Activated T-cell treated with anti-CD3 and anti-CD28 coated beads, Interleukin-2, amount 50 U/mL, for 4 hours (primary cell): ENCODE data around the gene SEMA5B. TPM values are rescaled to one million over a fixed set of nuclear protein-coding genes. Genes with fewer than 3 reads are reported as not detected.

Experiments used
- ATAC-seq, 2 donors: fragments of 200-7000 bp; cut with Tn5 transposase; one replicate each; pipeline ENCODE4 v1.10.0; 2021
- DNase-seq: peaks from one replicate; pipeline ENCODE4 v3.0.0-alpha.2; 2020
- H3K27me3 Mint-ChIP-seq: one replicate; pipeline ENCODE4 v1.8.0; 2021; ENCODE audit warnings: low read depth, mixed read lengths
- H3K36me3 Mint-ChIP-seq: one replicate; pipeline ENCODE4 v1.8.0; 2022; ENCODE audit warnings: mixed read lengths; ENCODE audit not compliant: insufficient read depth
- H3K4me1 Mint-ChIP-seq: one replicate; pipeline ENCODE4 v1.8.0; 2021; ENCODE audit warnings: low read depth, mixed read lengths
- H3K4me3 Mint-ChIP-seq: one replicate; pipeline ENCODE4 v1.8.0; 2021; ENCODE audit warnings: mild to moderate bottlenecking, moderate library complexity, mixed read lengths
- H3K9me3 Mint-ChIP-seq: one replicate; pipeline ENCODE4 v1.8.0; 2021; ENCODE audit warnings: mixed read lengths
- total RNA-seq, 3 donors: library from RNA; stranded (reverse); gene quantifications; one replicate each; pipeline ENCODE4 v1.2.1, GENCODE V29; 2021

The SEMA5B gene
- total RNA-seq, 3 donors from 2014 or later, result not detected

DNA sequence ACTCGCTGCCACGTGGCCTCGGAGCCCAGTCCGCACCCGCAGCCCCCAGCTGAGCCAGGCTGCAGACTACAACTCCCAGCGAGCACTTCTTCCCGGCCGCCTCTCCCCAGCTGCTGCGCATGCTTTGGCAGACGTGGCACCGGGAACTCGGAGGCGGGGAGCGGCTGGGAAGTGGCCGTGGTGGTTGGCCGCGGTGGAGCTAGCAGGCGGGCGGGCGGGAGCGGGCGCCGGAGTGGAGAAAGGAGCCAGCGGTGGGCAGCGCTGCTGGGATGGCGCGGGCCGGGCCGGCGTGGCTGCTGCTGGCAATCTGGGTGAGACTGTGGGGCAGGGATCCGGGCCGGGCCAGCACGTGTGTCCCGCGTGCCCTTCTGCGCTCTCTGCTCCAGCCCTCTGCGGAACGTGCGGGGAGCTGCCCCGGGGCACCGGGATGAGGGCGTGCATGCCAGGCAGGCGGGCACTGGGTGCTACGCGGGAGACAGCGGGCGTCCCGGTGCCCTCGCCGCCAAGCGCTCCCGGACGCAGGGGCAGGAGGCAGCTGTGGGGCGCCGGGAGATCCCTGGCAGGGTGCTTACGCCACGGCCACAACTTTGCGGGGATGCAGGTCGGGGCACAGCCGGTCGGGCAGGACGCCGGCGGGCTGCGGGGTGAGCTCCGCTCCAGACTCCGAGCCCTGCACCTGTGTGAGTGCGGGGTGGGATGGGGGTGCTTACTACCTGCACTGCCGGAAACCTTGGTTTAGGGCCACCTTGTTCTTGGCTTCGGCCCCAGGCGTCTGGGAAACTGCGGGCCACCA, 39.5 kb upstream of the SEMA5B start, which contains the start of gene PDIA5:
Gene PDIA5 (plus strand): TSS at position 130 of the 793 bp plus-strand sequence. CDS start 140 bp downstream, at position 270.
- peak within 1 kb of the TSS; percentile 90 for H3K4me3 Mint-ChIP-seq
- peaks cover 31% of the 10 kb centered on the region for H3K4me1 Mint-ChIP-seq
- DNase-seq, result peak; percentile 63
- H3K36me3 Mint-ChIP-seq, result no peaks in the 10 kb centered on the region
- no peaks in the 10 kb centered on the region for H3K27me3 Mint-ChIP-seq
- no peaks in the 10 kb centered on the region for H3K9me3 Mint-ChIP-seq
- peak; percentile 87 to 89 for ATAC-seq

DNA sequence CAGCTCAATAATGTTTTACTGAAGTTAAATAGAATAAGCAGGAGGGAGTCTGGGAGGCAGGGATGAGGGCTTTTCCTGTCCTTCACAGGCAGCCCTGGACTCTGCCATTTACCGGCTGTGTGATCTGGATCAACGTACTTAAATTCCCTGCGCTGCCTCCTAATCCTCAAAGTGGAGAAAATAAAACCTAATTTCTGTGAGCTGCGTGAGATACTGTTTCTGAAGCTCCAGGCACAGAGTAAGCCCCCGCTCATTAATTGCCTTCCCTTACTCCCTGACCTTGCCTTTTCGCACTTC, 39.0 kb upstream of the SEMA5B start:
- H3K27me3 Mint-ChIP-seq, result no peaks in the 10 kb centered on the region
- H3K4me1 Mint-ChIP-seq, result peaks cover 31% of the 10 kb centered on the region
- DNase-seq, result no peak
- no peak for ATAC-seq
- no peaks in the 10 kb centered on the region for H3K9me3 Mint-ChIP-seq
- peak overlapping the region; percentile 90 for H3K4me3 Mint-ChIP-seq
- no peaks in the 10 kb centered on the region for H3K36me3 Mint-ChIP-seq

GRCh38 chr3:123064914-123065313, 37.4 kb upstream of the SEMA5B start:
- Mint-ChIP-seq H3K27me3 (peaks cover 2% of the 10 kb centered on the region), H3K36me3 (no peaks in the 10 kb centered on the region), H3K9me3 (no peaks in the 10 kb centered on the region), H3K4me1 (peaks cover 31% of the 10 kb centered on the region), H3K4me3 (peak overlapping the region; percentile 10)
- no peak for ATAC-seq
- DNase-seq, result no peak

GRCh38 chr3:123064506-123064905, 36.9 kb upstream of the SEMA5B start:
- DNase-seq (no peak), ATAC-seq (no peak)
- Mint-ChIP-seq H3K4me3 (peak overlapping the region; percentile 10), H3K9me3 (no peaks in the 10 kb centered on the region), H3K27me3 (peaks cover 2% of the 10 kb centered on the region), H3K4me1 (peaks cover 31% of the 10 kb centered on the region), H3K36me3 (no peaks in the 10 kb centered on the region)

DNA sequence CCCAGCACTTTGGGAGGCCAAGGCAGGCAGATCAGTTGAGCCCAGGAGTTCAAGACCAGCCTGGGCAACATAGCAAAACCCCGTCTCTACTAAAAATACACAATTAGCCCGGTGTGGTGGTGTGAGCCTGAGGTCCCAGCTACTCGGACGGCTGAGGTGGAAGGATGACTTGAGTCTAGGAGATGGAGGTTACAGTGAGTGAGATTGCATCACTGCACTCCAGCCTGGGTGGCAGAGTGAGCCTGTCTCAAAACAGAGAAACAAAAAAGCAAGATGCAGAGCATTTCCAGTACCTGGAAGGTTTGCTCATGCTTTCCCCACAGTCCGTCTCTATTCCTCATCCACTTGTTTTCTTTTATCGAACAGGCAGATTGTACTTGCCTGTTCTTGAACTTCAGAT, 35.5 kb upstream of the SEMA5B start:
- no peak for ATAC-seq
- H3K4me1 Mint-ChIP-seq, result peaks cover 20% of the 10 kb centered on the region
- no peaks in the 10 kb centered on the region for H3K36me3 Mint-ChIP-seq
- no peaks in the 10 kb centered on the region for H3K9me3 Mint-ChIP-seq
- no peak overlapping the region for H3K4me3 Mint-ChIP-seq
- H3K27me3 Mint-ChIP-seq, result peaks cover 2% of the 10 kb centered on the region
- no peak for DNase-seq

DNA sequence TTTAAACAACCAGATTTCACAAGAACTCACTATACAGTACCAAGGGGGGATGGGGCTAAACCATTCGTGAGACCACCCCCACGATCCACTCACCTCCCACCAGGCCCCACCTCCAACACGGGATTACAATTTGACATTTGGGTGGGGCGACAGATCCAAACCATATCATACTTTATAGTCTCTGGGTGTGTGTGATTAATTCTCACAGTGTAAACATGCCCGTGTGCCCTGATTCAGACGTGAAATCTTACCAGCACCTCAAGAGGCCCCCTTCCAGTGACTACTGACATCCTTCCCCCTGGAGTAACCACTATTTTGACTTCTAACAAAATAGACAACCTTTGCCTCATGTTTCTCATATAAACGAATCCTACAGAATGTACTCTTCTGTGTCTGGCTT, 34.3 kb upstream of the SEMA5B start:
- peaks cover 16% of the 10 kb centered on the region for H3K4me1 Mint-ChIP-seq
- H3K9me3 Mint-ChIP-seq, result no peaks in the 10 kb centered on the region
- no peak overlapping the region for H3K4me3 Mint-ChIP-seq
- ATAC-seq, result no peak
- peaks cover 2% of the 10 kb centered on the region for H3K27me3 Mint-ChIP-seq
- no peaks in the 10 kb centered on the region for H3K36me3 Mint-ChIP-seq
- DNase-seq, result no peak

GRCh38 chr3:123060054-123060453, 32.5 kb upstream of the SEMA5B start:
- Mint-ChIP-seq H3K9me3 (no peaks in the 10 kb centered on the region), H3K27me3 (peaks cover 5% of the 10 kb centered on the region), H3K4me3 (no peak overlapping the region), H3K4me1 (peaks cover 9% of the 10 kb centered on the region), H3K36me3 (no peaks in the 10 kb centered on the region)
- ATAC-seq (no peak), DNase-seq (no peak)

DNA sequence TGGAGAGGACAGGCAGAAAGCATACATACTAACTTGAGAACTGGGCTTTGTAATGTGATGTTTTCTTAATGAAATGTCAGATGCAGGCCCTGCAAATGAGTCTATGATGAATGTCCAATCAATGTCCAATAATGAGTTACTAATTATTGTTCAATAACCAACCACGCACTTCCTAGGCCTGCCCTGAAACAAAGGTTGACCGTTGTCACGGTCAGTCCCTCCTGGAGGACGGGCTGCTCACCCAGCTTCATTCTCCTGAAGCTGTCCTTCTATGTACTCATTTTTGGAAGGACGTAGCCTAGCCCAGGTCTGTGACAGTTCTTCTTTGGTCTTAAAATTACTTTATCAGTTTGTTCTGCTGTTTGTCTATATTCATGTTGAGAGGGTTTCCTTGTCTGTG, 30.9 kb upstream of the SEMA5B start:
- no peaks in the 10 kb centered on the region for H3K4me1 Mint-ChIP-seq
- H3K9me3 Mint-ChIP-seq, result no peaks in the 10 kb centered on the region
- H3K27me3 Mint-ChIP-seq, result peaks cover 6% of the 10 kb centered on the region
- H3K36me3 Mint-ChIP-seq, result no peaks in the 10 kb centered on the region
- no peak for DNase-seq
- ATAC-seq, result no peak
- H3K4me3 Mint-ChIP-seq, result no peak overlapping the region

- ATAC-seq (no peak), DNase-seq (no peak)
- H3K27me3 Mint-ChIP-seq, result peaks cover 4% of the 10 kb centered on the region
- H3K36me3 Mint-ChIP-seq, result no peaks in the 10 kb centered on the region
- H3K4me1 Mint-ChIP-seq, result no peaks in the 10 kb centered on the region
- H3K4me3 Mint-ChIP-seq, result no peak overlapping the region
- H3K9me3 Mint-ChIP-seq, result no peaks in the 10 kb centered on the region
These were observed 27.8 kb upstream of the SEMA5B start for GRCh38 chr3:123055352-123055751.

GRCh38 chr3:123054931-123055330, 27.4 kb upstream of the SEMA5B start:
- H3K4me3 Mint-ChIP-seq, result no peak overlapping the region
- ATAC-seq (no peak), DNase-seq (no peak)
- no peaks in the 10 kb centered on the region for H3K36me3 Mint-ChIP-seq
- H3K4me1 Mint-ChIP-seq, result no peaks in the 10 kb centered on the region
- H3K27me3 Mint-ChIP-seq, result peaks cover 4% of the 10 kb centered on the region
- no peaks in the 10 kb centered on the region for H3K9me3 Mint-ChIP-seq

- H3K36me3 Mint-ChIP-seq, result no peaks in the 10 kb centered on the region
- H3K4me1 Mint-ChIP-seq, result no peaks in the 10 kb centered on the region
- no peak overlapping the region for H3K4me3 Mint-ChIP-seq
- no peak for DNase-seq
- H3K9me3 Mint-ChIP-seq, result no peaks in the 10 kb centered on the region
- ATAC-seq, result no peak
- H3K27me3 Mint-ChIP-seq, result peaks cover 6% of the 10 kb centered on the region
These were observed 26.7 kb upstream of the SEMA5B start for GRCh38 chr3:123054109-123054778.

DNA sequence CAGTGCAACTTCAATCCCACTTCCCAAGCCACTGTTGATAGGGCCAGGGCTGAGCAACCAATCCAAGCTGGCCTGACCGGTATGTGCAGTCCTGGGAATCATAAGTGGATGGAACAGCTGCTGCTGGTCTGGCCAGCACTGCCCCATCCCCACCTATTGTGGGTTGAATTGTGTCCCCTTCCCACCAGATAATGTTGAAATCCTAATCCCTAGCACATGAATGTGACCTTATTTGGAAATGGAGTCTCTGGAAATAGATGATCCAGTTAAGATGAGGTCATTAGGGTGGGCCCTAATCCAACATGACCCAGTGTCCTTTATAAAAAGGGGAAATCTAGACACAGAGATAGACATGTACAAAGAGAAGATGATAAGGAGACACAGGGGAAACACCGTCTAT, 25.5 kb upstream of the SEMA5B start:
- Mint-ChIP-seq H3K27me3 (peaks cover 6% of the 10 kb centered on the region), H3K4me1 (no peaks in the 10 kb centered on the region), H3K36me3 (no peaks in the 10 kb centered on the region), H3K9me3 (no peaks in the 10 kb centered on the region), H3K4me3 (no peak overlapping the region)
- DNase-seq (no peak), ATAC-seq (no peak)

DNA sequence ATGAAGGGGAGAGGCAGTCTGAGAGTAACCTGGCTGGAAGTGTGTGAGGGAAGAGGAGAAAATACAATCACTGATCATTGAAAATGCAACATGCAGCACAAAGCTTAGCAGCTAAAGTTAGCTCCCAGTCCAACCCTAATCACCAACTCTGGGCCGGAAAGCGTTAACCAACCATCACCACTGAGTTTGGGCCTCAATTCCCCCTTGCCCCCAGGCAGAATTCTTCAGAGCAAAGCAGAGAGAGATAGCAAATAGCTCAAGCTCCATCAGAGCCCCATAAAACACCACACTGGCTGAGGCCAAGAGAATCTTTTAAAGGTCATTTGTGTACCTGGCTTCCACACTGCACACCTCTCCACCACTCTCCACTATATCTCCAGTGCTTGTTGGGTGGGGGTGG, 23.1 kb upstream of the SEMA5B start:
- no peak for ATAC-seq
- no peak for DNase-seq
- H3K36me3 Mint-ChIP-seq, result no peaks in the 10 kb centered on the region
- no peaks in the 10 kb centered on the region for H3K9me3 Mint-ChIP-seq
- peaks cover 6% of the 10 kb centered on the region for H3K27me3 Mint-ChIP-seq
- H3K4me3 Mint-ChIP-seq, result no peak overlapping the region
- H3K4me1 Mint-ChIP-seq, result no peaks in the 10 kb centered on the region

DNA sequence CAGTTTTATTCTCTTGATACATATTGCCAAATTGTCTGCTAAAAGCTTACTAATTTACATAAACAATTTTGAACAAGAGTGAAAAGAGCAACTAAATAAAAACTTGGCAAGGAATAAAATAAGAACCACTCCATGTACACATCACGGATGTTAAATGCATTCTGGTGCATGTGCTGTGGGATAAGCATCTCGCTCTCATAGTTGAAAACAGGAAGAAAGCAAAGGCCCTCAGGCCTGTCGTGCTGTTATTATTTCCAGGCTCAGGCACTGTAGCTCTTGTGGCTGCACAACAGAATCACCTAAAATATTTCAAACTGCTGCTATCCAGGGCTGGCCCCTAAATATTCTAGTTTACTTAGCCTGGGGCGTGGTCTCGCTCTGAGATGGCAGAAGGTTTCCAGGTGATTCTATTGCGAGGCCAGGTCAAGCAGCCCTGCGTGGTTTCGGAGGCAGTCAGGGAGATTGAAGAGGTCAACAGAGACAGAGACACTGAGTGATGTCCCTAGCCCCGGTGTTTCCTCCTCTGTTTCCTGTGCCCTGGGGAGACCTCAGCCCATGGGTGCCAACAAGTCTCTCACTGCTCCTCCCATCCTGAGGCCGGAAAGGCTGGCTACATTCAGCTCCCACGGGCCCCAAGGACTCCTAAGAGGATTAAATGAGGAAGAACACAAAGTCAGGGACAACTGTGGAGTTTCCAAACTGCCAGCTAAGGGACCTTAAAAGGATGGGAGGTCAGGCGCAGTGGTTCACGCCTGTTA, 21.1 kb upstream of the SEMA5B start:
- H3K4me3 Mint-ChIP-seq, result no peak overlapping the region
- H3K9me3 Mint-ChIP-seq, result no peaks in the 10 kb centered on the region
- no peaks in the 10 kb centered on the region for H3K4me1 Mint-ChIP-seq
- no peak for ATAC-seq
- H3K27me3 Mint-ChIP-seq, result peaks cover 11% of the 10 kb centered on the region
- no peaks in the 10 kb centered on the region for H3K36me3 Mint-ChIP-seq
- DNase-seq, result no peak

DNA sequence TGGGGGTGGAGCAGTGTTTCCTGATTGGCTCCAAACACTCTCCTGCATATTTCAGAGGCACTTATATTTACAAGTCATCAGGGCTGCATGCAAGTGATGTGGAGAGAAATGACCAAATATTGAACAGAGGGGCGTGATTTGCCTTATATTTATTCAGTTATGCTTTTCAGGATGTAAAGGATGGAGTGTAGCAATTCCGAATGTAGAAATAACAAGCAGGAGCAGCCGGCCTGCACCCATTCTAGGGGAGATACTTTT, 19.4 kb upstream of the SEMA5B start:
- H3K4me1 Mint-ChIP-seq, result no peaks in the 10 kb centered on the region
- ATAC-seq (no peak), DNase-seq (no peak)
- peaks cover 16% of the 10 kb centered on the region for H3K27me3 Mint-ChIP-seq
- no peak overlapping the region for H3K4me3 Mint-ChIP-seq
- no peaks in the 10 kb centered on the region for H3K36me3 Mint-ChIP-seq
- no peaks in the 10 kb centered on the region for H3K9me3 Mint-ChIP-seq
